GM12874 (cell line): ENCODE results near the gene MPIG6B.

Source experiments
- CTCF ChIP-seq: IDR thresholded peaks from 2 replicates; pipeline ENCODE4 v1.5.1; 2011; ENCODE audit warnings: low read depth, mild to moderate bottlenecking, control low read depth, low read length, moderate library complexity; ENCODE audit not compliant: insufficient read depth

The MPIG6B gene

DNA sequence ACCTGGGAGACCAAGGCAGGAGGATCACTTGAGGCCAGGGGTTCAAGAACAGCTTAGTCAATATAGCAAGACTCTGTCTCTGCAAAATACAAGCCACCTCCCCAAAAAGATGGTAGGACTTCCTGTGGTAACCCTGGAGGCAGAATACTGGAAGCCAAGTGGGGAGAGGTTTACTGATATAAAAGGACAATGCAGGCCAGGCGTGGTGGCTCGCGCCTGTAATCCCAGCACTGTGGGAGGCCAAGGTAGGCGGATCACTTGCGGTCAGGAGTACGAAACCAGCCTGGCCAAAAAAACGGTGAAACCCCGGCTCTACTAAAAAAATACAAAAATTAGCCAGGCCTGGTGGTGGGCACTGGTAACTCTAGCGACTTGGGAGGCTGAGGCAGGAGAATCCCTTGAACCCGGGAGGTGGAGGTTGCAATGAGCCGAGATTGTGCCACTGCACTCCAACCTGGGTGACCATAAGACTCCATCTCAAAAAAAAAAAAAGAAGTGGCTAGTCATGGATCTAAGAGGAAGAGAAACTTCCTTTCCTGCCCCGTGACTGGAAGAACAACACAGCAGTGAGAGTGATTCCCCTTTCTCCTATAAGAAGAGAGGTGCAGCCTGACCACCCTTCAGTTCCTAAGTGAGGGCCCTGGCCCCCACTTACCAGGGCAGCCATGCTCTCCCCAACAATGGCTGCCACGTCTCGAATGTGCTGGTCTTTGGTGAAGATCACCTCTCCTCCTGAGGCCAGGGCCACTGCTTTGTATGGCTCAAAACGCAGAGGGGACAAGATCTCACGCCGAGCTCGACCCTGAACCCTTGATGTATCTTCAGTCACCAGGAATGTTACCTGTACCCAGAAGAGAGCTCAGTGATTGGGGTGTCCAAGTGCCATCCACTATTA, 45.4 kb downstream of the MPIG6B start:
- no peak for TF ChIP-seq CTCF

DNA sequence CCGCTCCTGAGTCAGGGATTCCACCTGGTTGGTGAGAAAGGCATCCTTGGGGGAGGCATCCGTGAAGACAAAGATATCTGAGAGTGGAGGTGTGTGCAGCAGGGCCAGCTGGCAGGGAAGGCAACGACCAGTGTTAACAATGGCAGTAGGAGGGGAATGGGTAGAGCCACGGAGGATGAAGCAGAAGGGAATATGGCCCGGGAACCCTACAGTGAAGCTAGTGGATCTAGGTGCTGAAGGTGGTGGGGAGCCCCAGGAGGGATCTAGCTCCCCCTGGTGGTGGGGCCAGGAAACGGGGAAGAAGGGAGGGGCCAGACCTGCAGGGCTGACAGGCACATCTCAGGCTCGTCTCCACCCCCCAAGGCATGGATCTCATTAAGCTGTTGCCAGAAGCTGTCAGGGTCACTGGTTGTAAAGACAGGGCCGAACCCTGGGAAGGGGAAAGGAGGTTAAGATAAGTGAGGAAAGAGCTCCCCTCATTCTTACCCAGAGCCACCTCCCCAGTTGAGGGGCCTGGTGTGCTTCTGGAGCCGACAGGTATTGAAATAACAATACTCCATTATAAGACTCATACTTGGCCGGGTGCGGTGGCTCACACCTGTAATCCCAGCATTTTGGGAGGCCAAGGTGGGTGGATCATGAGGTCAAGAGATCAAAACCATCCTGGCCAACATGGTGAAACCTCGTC, 46.7 kb downstream of the MPIG6B start:
- TF ChIP-seq CTCF: peak; percentile 90

DNA sequence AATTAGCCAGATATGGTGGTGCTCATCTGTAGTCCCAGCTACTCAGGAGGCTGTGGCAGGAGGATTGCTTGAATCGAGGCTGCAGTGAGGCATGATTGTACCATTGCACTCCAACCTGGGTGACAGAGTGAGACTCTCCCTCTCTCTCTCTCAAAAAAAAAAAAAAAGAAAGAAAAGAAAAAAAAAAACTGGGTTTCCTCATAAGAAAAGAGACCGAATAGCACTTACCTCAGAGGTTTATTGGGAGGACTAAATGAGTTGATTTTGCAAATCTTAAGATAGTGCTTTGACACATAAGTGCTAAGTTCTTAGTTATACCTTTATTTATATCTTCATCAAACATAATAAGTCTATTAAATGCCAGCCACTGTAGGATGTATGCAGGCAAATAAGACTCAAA, 47.7 kb downstream of the MPIG6B start:
- no peak for TF ChIP-seq CTCF

GRCh38 chr6:31771992-31772358, 48.8 kb downstream of the MPIG6B start:
- no peak for TF ChIP-seq CTCF

DNA sequence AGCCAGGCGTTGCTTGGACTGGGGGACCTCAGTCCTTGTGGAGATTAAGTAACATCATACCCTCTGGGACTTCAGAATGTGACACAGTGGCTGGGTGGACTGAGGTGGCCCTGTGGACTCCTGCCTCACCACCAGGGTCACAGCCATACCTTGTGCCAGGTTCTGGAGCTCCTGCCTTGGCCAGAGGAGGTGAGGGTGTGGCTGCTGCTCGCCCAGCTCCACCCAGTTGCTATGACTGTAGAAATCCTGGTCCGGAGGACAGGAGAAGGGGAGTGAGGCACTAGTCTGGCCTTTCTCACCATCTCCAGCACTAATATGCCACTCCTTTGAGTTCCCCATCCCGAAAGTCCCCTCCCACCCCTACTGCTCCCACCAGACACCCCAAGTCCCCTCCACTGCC, 52.0 kb downstream of the MPIG6B start:
- no peak for TF ChIP-seq CTCF

DNA sequence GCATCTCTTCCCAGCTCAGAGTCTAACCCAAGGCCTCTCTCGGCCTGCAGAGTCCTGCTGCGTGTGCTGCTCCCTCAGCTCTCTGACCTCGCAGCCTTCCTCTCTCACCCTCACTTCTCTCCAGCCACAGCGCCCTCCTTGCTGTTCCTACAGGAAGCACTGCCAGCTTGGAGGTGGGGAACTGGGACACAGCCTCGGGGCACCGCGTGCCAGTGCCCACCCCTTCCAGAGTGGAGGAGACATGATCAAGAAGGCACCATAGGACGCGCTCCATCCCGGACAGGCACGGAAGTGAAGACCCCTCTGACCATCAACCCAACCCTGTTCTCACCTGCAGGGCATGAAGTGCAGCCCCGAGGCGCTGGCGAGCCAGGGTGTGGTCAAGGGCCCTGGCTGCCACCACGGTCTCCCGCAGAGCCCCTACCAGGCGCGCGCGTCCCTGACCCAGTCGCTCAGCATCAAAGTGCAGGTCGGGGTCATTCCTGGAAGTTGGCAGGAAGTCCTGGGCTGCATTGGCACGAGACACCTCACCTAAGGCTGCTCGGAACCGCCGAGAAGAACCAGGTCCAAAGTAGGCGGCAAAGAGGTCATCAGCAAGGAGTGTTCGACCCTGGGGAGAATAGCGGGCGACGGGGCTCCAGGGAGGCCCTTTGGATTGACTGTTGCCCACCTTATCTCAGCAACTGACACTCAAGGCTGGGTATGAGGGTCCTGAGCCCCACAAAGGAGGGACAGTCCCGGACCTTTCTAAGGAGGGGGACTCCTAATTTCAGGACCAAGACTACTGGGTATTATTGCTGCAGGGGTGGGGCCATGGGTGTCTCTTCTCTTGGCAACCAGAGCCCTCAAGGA, 52.7 kb downstream of the MPIG6B start:
- TF ChIP-seq CTCF: no peak
